Embryonic facial prominence (tissue), 1 donor: Measurements from ENCODE around the gene NXT1.
"Not testable (repeated sequence)": the region's sequence is repeated elsewhere in the genome, so short reads cannot be mapped to it uniquely, and the experiment has no call there.

Experiments
- DNase-seq: peaks from one replicate; pipeline ENCODE4 v3.0.0-alpha.2; 2016; ENCODE audit errors: extremely low spot score

Gene NXT1

GRCh38 chr20:23350196-23350903 lies at the start of gene NXT1:
TSS of gene NXT1 (plus strand) at chr20:23350791. CDS start at chr20:23354042, 3,251 bp downstream.
- peak; percentile 95 for DNase-seq

- DNase-seq: no peak
Observed at GRCh38 chr20:23301436-23302050, 49.0 kb upstream of the NXT1 start.

GRCh38 chr20:23302386-23302785 lies 48.2 kb upstream of the NXT1 start:
- DNase-seq: no peak

DNA sequence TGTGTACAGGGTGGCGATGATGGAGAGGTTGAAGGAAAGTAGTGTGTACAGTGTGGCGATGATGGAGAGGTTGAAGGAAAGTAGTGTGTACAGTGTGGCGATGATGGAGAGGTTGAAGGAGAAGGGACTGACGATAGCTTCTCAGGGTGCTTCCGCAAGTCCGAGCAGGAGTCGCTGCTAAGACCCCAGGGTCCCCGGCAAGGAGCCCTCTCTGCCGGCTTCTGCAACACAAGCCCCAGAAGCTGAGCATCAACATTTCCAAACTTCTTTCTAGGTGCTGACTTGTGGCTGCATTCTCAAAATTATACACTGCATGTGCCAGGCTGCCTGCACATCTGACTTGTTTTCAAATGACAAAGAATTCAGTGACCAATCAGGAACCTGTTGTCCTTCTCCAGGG lies 47.8 kb upstream of the NXT1 start:
- DNase-seq: no peak

- no peak for DNase-seq
Observed at GRCh38 chr20:23303325-23304102, 47.1 kb upstream of the NXT1 start.

DNA sequence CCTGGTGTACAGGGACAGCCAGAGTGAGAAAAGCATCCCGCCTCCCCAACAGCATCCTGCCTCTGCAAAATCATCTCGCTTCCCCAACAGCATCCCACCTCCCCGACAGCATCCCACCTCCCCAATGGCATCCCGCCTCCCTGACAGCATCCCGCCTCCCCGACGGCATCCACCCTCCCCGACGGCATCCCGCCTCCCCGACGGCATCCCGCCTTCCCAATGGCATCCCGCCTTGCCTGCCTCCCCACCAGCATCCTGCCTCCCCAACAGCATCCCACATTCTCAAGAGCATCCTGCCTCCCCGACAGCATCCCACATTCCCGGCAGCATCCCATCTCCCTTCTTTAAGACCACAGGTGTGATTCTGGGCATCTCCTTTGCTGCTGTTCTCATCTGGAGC lies 46.0 kb upstream of the NXT1 start:
- DNase-seq: no peak

DNA sequence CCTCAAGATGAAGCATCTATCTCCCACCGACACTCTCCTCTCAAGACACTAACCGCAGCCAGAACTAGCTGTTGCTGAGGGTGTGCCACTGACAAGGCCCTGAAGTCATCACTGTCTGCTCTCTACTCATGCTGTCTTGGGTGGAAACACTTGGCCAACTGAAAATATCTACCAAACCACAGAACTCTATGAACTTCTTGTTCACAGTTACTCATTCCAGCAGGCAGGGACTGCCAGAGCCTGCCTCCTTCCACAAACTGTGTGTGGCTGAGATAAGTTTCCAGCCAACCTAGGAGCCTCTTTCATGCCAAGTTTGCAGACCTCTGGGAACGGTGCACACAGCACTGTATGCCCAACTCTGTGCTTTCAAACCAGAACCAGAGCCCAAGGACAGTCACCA lies 45.5 kb upstream of the NXT1 start:
- DNase-seq: no peak

- DNase-seq: not testable (repeated sequence)
Observed at GRCh38 chr20:23307393-23307792, 43.2 kb upstream of the NXT1 start.

DNA sequence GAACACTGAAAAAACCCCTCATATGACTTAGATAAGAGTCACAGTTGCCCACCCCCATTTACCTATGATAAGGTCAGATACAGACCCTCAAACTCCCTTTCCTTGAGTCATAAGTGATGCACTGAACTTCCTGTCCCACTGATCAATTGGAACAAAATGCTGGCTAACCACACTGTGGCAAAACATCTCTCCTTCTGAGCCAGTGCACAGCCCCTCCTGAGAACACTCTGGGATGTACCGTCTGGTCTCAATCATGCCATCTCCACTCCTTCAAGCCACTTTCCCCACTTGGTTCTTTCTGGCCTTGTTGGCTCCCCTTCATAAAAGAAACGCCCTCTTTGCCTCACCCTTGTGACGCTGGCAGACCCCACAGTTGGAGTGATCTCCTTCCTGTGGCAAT lies 42.6 kb upstream of the NXT1 start:
- DNase-seq: no peak

DNA sequence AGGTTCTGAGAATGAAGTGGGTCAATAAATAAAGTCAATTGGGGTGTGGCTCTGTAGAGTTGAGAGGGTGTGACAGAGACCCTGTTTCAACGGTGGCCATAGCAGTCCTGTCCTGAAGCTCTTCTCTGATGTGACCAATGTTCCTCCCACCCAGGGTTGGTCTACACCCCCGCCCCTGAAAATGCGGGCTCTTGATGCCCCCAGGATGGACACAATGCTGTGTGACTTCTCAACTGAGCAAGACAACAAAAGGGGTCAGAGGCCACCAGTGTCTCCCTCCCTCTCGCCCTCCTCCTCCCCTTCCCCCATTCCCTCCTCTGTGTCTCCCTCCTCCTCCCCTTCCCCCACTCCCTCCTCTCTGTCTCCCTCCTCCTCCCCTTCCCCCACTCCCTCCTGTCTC lies 41.7 kb upstream of the NXT1 start:
- no peak for DNase-seq

- no peak for DNase-seq
Observed at GRCh38 chr20:23309781-23310180, 40.8 kb upstream of the NXT1 start.

DNA sequence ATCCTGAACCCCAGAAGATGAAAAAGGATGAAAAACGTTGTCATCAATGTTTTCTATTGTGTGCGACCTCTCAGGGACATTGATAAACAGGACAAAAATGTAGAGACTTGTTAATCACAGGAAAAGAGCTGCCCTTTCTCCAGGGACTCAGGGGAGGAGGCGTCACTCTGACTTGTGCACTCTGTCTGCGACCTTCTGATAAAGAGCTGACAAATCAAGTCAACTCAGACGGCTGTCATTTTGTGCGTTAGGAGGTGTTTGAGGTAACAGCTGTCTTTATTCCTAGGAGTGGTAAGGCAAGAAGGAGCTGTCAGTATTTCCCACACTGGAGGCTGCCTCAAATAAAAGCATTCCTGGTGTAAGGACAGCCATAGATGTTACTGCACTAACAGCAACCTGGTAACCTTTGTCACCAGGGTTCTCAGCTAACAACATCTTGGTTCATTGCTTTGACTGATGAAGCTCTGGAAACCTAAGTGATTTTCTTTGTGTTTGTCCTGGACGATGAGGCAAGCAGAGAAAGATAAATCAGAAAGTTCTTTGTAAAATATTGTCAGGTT lies 38.6 kb upstream of the NXT1 start:
- no peak for DNase-seq

- DNase-seq: no peak
Observed at GRCh38 chr20:23313271-23313670, 37.3 kb upstream of the NXT1 start.

DNA sequence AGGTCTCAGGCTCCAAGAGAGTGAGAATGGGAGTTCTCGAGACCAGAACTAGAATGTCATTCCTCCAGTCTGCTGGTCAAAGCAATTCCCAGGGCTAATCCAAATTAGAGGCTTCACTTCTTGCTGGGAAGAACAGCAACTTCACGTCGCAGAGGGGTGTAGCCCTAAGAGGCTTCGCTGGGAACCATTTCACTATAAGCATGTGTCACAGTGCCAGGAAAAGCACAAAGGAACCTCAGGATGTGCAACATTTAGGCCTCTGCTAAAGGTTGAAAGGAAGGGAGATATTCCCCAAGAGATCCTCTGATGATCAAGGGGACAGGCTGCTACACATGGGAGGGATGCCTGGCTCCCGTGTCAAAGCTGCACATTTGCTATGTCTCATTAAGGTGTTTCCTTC lies 35.9 kb upstream of the NXT1 start:
- DNase-seq: no peak

DNA sequence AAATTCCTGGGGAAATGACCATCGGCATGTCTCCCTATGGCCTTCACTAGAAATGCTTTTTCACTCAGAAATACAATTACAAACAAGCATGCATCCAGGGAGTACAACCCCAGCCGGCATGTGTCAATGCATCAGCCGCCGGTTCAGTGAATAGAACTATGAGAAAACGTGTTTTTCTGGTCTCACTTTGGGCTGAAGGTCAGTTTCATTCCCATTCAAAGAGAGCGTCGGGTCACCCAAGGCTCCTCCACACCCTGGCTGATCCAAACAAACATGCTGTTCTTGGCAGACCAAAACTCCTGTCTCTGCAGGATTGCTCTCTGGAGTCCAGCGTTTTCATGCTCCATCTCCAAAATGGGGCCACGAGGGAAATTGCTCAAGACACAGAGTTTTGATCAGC lies 35.5 kb upstream of the NXT1 start:
- no peak for DNase-seq

DNA sequence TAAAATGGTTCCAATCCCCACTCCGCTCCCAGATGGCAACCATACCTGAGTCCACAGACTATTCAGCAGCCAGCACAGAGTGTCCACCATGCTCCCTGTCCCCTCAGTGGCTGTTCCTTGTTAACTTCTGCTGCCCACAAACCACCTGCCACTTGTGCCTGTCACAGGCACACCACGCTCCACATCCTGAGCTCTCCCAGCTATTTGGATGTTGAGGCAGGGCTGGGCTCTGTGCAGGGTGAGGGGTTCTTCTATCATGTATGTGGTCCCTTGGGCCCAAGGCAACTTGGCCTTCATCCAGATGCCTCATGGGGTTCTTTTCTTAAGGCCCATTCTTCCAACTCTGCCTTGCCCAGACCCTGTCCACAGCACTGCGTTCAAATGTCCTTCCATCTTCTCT lies 34.0 kb upstream of the NXT1 start:
- no peak for DNase-seq

- no peak for DNase-seq
Observed at GRCh38 chr20:23317081-23317480, 33.5 kb upstream of the NXT1 start.

DNA sequence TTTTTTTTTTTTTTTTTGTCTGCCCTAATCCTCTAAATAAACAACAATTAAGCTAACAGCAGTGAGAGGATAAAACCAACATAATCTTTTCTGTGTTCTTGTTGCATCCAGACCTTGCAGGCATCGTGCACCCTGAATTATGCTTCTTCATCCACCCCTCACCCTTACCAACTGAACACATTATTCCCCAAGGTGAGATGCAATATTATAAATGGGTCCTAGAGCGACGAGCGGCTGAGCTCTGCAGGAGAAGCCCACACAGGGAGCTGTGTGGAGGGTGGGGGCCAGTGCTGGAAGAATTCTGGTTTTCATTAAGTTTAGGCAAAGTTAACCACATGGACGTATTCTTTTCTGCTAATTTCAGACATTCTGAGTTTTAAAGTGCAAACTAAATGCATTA lies 32.2 kb upstream of the NXT1 start:
- no peak for DNase-seq

GRCh38 chr20:23320317-23320716 lies 30.3 kb upstream of the NXT1 start:
- no peak for DNase-seq

DNA sequence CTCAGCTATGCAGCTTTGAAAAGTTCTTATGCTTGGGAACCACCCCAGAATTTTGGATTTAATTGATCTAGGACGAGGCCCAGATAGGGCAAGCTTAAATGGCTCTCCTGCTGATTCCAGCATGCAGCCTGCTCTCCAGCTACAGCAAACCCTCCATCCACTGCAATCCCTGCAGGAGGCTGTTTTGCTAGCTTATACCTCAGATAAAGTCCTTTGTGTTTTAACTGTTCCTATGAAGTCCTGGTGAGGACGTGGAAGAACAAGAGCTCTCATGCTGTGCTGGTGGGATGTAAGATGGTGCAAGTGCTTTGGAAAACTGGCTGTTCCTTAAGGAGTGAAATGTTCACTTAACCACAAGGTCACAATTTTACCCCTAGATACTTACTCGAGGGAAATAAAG lies 25.5 kb upstream of the NXT1 start:
- DNase-seq: no peak

DNA sequence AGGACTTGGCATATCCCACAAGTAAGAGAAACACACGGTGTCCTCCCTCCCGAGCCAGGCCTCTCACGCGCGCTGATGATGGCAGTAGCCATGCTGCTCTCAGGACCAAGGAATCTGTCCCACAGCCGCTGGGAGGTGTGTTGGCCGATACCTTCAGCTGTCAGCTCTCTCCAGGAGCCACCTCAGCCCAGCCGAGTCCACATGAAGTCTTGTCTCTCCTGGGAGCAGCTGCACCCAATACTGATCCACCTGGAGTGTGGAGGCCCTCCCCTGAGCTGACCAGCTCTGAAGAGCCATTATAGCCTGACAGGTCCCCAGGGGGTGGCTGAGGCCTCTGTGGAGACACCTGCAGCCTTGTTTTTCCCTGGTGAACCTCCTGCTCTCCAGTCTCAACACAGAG lies 23.8 kb upstream of the NXT1 start:
- DNase-seq: no peak

- DNase-seq: no peak
Observed at GRCh38 chr20:23327617-23328333, 22.8 kb upstream of the NXT1 start.
